ENCODE data around the gene PPP1R9B.

The PPP1R9B gene

DNA sequence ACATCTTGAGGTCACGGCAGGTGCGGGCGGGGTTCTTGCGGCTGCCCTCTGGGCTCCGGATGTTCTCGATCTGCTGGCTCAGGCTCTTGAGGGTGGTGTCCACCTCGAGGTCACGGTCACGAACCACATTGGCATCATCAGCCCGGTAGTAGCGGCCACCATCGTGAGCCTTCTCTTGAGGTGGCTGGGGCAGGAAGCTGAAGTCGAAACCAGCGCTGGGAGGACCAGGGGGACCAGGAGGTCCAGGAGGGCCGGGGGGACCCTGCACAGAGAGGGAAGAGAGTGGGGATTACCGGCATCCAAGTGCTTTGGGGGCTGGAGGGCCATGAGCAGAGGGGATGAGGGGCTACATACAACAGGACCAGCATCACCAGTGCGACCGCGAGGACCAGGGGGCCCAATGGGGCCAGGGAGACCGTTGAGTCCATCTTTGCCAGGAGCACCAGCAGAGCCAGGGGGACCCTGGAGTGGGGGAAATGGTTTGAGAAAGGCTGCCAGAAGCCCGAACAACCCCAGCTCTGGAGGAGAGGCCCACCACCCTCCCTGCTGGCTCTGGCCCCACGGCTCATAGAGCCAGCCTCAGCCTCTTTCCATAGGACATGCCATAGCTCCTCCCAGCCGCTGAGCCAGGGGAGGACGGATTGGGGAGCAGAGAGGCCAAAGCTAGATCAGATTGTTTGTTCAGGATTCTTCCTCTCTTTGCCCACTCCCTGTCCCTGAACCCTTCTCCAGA, 36.4 kb upstream of the PPP1R9B start:
- peaks cover 81% of the 10 kb centered on the region for H3K36me3 ChIP-seq (ENCODE audit: insufficient read depth, insufficient read length, low read length)
- no peak for DNase-seq (ENCODE audit: low read depth, low spot score)

DNA sequence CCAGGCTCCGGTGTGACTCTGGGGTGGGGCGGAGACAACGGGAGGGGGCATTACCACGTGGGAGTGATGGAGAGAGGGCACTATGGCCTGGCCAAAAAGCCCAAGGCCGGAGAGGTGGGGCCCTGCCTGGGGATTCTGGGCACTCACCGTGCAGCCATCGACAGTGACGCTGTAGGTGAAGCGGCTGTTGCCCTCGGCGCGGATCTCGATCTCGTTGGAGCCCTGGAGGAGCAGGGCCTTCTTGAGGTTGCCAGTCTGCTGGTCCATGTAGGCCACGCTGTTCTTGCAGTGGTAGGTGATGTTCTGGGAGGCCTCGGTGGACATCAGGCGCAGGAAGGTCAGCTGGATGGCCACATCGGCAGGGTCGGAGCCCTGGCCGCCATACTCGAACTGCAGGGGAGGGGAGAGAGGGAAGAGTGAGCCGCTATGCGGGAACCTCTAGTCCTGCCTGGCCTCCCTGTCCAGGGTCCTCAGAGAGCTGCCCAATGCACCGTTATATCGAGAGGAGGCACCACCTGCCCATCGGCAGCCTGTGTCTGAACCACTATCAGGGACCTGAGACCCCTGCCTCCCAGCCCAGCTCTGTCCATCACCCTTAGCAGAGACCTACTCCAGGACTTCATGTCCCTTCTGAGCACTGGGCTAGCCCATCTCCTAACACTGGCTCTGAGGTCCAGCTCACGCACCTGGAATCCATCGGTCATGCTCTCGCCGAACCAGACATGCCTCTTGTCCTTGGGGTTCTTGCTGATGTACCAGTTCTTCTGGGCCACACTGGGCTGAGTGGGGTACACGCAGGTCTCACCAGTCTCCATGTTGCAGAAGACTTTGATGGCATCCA, 35.4 kb upstream of the PPP1R9B start:
- no peak for TF ChIP-seq YY1 (IDR thresholded peaks at IDR 0.05; ENCODE audit: insufficient read depth, insufficient read length)
- TF ChIP-seq SUZ12 (IDR thresholded peaks at IDR 0.05; ENCODE audit: extremely low read depth, insufficient read depth, insufficient read length) = no peak
- TF ChIP-seq ZNF274 (IDR thresholded peaks at IDR 0.05; ENCODE audit: low read depth, low read length) = no peak
- Histone ChIP-seq H3K36me3 (ENCODE audit: insufficient read depth, insufficient read length, low read length) (peaks cover 73% of the 10 kb centered on the region), H3K9me3 (ENCODE audit: insufficient read depth, low read length) (no peaks in the 10 kb centered on the region), H3K4me3 (ENCODE audit: insufficient read length, low read depth) (no peak overlapping the region), H3K9ac (ENCODE audit: insufficient read length, low read depth) (no peak overlapping the region), H3K27me3 (ENCODE audit: insufficient read depth, insufficient read length) (no peaks in the 10 kb centered on the region), H3K4me1 (ENCODE audit: insufficient read depth, insufficient read length) (peaks cover 18% of the 10 kb centered on the region)
- no peak for DNase-seq (ENCODE audit: low read depth, low spot score)

More for the DNA sequence above, 36.4 kb upstream of the PPP1R9B start:
- no peaks in the 10 kb centered on the region for H3K9me3 ChIP-seq (ENCODE audit: insufficient read depth, low read length)
- H3K27me3 ChIP-seq (ENCODE audit: insufficient read depth, insufficient read length) = no peaks in the 10 kb centered on the region
- H3K4me1 ChIP-seq (ENCODE audit: insufficient read depth, insufficient read length) = peaks cover 13% of the 10 kb centered on the region
- TF ChIP-seq SUZ12 (IDR thresholded peaks at IDR 0.05; ENCODE audit: extremely low read depth, insufficient read depth, insufficient read length) (no peak), ZNF274 (IDR thresholded peaks at IDR 0.05; ENCODE audit: low read depth, low read length) (no peak), YY1 (IDR thresholded peaks at IDR 0.05; ENCODE audit: insufficient read depth, insufficient read length) (no peak)
- H3K9ac ChIP-seq (ENCODE audit: insufficient read length, low read depth) = no peak overlapping the region
- H3K4me3 ChIP-seq (ENCODE audit: insufficient read length, low read depth) = no peak overlapping the region

DNA sequence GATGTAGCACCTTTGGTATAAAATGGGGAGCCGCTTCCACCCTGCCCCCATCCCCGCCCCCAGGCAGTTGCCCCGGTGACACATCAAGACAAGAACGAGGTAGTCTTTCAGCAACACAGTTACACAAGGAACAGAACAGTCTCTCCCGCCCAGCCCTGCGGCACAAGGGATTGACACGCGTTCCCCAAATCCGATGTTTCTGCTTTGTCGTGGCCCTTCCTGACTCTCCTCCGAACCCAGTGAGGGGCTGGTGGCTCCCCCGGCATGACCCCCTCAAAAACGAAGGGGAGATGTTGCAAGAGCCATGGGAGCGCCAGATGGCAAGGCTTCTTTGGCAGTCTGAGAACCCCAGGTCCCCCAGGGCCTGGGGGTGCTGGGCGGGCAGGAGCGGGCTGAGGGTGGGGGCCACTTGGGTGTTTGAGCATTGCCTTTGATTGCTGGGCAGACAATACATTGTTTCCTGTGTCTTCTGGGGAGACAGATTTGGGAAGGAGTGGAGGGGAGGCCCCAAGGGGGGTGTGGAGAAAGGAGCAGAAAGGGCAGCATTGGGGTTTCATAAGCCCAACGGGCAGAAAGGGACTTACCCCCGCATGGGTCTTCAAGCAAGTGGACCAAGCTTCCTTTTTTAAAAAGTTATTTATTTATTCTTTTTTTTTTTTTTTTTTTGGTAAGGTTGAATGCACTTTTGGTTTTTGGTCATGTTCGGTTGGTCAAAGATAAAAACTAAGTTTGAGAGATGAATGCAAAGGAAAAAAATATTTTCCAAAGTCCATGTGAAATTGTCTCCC, 34.3 kb upstream of the PPP1R9B start:
- H3K36me3 ChIP-seq (ENCODE audit: insufficient read depth, insufficient read length, low read length) = peaks cover 63% of the 10 kb centered on the region
- H3K4me3 ChIP-seq (ENCODE audit: insufficient read length, low read depth) = no peak overlapping the region
- no peaks in the 10 kb centered on the region for H3K27me3 ChIP-seq (ENCODE audit: insufficient read depth, insufficient read length)
- H3K9me3 ChIP-seq (ENCODE audit: insufficient read depth, low read length) = no peaks in the 10 kb centered on the region
- H3K4me1 ChIP-seq (ENCODE audit: insufficient read depth, insufficient read length) = peaks cover 18% of the 10 kb centered on the region
- no peak for TF ChIP-seq ZNF274 (IDR thresholded peaks at IDR 0.05; ENCODE audit: low read depth, low read length)
- no peak for TF ChIP-seq SUZ12 (IDR thresholded peaks at IDR 0.05; ENCODE audit: extremely low read depth, insufficient read depth, insufficient read length)
- no peak for TF ChIP-seq YY1 (IDR thresholded peaks at IDR 0.05; ENCODE audit: insufficient read depth, insufficient read length)
- no peak overlapping the region for H3K9ac ChIP-seq (ENCODE audit: insufficient read length, low read depth)
- DNase-seq (ENCODE audit: low read depth, low spot score) = no peak

DNA sequence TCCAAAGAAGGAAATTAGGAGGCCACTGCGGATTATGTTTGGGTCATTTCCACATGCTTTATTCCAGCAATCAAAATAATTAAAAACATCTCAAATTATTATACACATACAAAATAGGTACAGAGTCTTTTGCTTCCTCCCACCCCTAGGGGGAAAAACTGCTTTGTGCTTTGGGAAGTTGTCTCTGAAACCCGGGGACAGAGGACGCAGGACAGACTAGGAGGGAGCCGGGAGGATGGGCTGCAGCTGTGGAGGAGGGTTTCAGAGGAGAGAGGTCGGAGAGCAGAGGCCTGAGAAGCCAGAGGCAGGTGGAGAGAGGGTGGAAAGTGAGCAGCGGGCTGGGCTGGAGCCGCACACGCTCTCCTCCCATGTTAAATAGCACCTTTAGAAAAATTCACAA, 33.6 kb upstream of the PPP1R9B start:
- Histone ChIP-seq H3K27me3 (ENCODE audit: insufficient read depth, insufficient read length) (no peaks in the 10 kb centered on the region), H3K36me3 (ENCODE audit: insufficient read depth, insufficient read length, low read length) (peaks cover 55% of the 10 kb centered on the region), H3K9me3 (ENCODE audit: insufficient read depth, low read length) (no peaks in the 10 kb centered on the region), H3K4me1 (ENCODE audit: insufficient read depth, insufficient read length) (peaks cover 18% of the 10 kb centered on the region), H3K9ac (ENCODE audit: insufficient read length, low read depth) (no peak overlapping the region), H3K4me3 (ENCODE audit: insufficient read length, low read depth) (no peak overlapping the region)
- TF ChIP-seq SUZ12 (IDR thresholded peaks at IDR 0.05; ENCODE audit: extremely low read depth, insufficient read depth, insufficient read length) = no peak
- no peak for TF ChIP-seq ZNF274 (IDR thresholded peaks at IDR 0.05; ENCODE audit: low read depth, low read length)
- no peak for TF ChIP-seq YY1 (IDR thresholded peaks at IDR 0.05; ENCODE audit: insufficient read depth, insufficient read length)
- peak; percentile 11 for DNase-seq (ENCODE audit: low read depth, low spot score)

DNA sequence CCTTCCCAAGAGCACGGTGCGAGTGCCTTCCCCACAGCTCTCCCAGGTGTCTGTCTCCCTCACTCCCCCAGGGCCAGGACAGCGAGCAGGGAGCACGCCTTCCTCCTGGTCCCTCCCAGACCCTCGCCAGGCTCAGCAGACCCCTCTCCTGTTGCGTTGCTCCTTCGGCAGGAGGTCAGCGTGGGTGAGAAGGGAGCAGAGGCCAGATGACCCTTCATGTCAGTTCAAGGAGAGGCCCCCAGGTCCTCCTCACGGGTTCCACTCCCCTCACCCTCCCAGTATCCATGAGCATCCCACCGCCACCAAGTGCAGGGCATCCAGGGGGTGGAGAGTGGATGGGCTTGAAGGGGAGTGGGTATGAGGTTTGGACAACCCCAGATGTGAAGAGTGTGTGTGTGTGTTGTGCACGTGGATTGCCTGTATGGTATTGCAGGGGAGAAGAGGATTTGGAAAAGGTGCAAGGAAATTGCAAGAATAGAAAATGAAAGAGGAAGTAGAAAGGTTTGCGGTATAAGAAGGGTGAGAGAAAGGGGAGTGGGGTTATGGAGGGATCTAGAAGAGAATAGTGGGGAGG, 33.0 kb upstream of the PPP1R9B start:
- no peaks in the 10 kb centered on the region for H3K9me3 ChIP-seq (ENCODE audit: insufficient read depth, low read length)
- peak overlapping the region; percentile 26 for H3K9ac ChIP-seq (ENCODE audit: insufficient read length, low read depth)
- H3K36me3 ChIP-seq (ENCODE audit: insufficient read depth, insufficient read length, low read length) = peaks cover 50% of the 10 kb centered on the region
- H3K27me3 ChIP-seq (ENCODE audit: insufficient read depth, insufficient read length) = no peaks in the 10 kb centered on the region
- no peak overlapping the region for H3K4me3 ChIP-seq (ENCODE audit: insufficient read length, low read depth)
- no peak for DNase-seq (ENCODE audit: low read depth, low spot score)
- TF ChIP-seq SUZ12 (IDR thresholded peaks at IDR 0.05; ENCODE audit: extremely low read depth, insufficient read depth, insufficient read length) (no peak), YY1 (IDR thresholded peaks at IDR 0.05; ENCODE audit: insufficient read depth, insufficient read length) (no peak)
- peaks cover 18% of the 10 kb centered on the region for H3K4me1 ChIP-seq (ENCODE audit: insufficient read depth, insufficient read length)

DNA sequence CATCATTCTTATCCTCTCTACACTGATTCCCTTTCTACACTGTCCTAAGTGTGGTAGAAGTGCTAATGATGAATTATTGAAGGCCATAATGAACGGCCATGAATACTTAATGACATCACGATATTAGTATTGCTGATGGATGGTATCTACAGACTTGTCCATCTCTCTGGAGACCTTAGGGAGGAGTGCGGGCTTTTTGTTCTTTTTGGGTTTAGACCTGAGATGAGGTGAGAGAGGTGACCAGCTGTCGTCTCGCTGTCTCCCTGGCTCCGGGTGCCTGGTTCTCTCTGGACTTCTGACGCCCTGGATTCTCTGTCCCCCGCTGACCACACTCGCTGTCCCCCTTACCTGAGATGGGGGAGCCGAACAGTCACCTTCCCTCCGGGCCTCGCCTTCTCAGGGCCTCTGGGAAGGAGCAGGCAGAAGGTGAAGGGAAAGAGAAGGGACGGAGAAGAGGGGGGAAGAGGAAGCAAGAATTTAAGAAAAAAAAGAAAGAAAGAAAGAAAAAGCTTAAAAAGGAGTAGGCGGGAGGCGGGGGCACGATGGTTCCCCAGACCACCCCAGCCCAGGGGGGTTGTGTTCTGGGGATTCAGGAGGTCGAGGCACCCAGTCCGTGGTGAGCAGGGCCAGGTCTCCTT, 32.4 kb upstream of the PPP1R9B start:
- no peak overlapping the region for H3K4me3 ChIP-seq (ENCODE audit: insufficient read length, low read depth)
- DNase-seq (ENCODE audit: low read depth, low spot score) = no peak
- TF ChIP-seq YY1 (IDR thresholded peaks at IDR 0.05; ENCODE audit: insufficient read depth, insufficient read length) (no peak), SUZ12 (IDR thresholded peaks at IDR 0.05; ENCODE audit: extremely low read depth, insufficient read depth, insufficient read length) (no peak), ZNF274 (IDR thresholded peaks at IDR 0.05; ENCODE audit: low read depth, low read length) (no peak)
- H3K27me3 ChIP-seq (ENCODE audit: insufficient read depth, insufficient read length) = no peaks in the 10 kb centered on the region
- peaks cover 18% of the 10 kb centered on the region for H3K4me1 ChIP-seq (ENCODE audit: insufficient read depth, insufficient read length)
- peak overlapping the region; percentile 26 for H3K9ac ChIP-seq (ENCODE audit: insufficient read length, low read depth)
- no peaks in the 10 kb centered on the region for H3K9me3 ChIP-seq (ENCODE audit: insufficient read depth, low read length)
- H3K36me3 ChIP-seq (ENCODE audit: insufficient read depth, insufficient read length, low read length) = peaks cover 44% of the 10 kb centered on the region

Data from NT2/D1 (cell line).